K562 (cell line): ENCODE measurements around the gene TOP3A. TPM values are rescaled to one million over a fixed set of nuclear protein-coding genes. Genes with fewer than 3 reads are reported as not detected.

ENCODE experiments used
- ATAC-seq: fragments of 200-7000 bp; cut with Tn5 transposase; 3 replicates; pipeline ENCODE4 v1.9.1; 2020; ENCODE audit warnings: moderate library complexity
- BruUV-seq: library from RNA; stranded (reverse); fragments of 400-500 nt; replicated peaks from 2 replicates; lab custom pipeline; 2021; lab: Mats Ljungman, UMichigan
- CTCF ChIA-PET: fragments of 300-600 bp; formaldehyde crosslinking; extraction: SDS; loops from one replicate; lab custom pipeline; 2021; ENCODE audit warnings: low intra/inter-chr PET ratio; lab: Yijun Ruan, JAX
- POLR2A ChIA-PET: fragments of 300-600, 350-650 bp; sonication (Branson Sonifier 250); formaldehyde crosslinking; extraction: SDS; loops from one replicate; lab custom pipeline; 2021; ENCODE audit warnings: antibody characterized with exemption, inconsistent platforms; lab: Yijun Ruan, JAX
- DNase-seq, 4 experiments: peaks; one replicate each; pipeline versions ENCODE4 v3.0.0 to v3.0.0-alpha.2; 2011 to 2018; ENCODE audit warnings: low spot score in 3 of 4, mixed read lengths in 3 of 4; ENCODE audit errors: extremely low read depth in 1 of 4
- FAIRE-seq: peaks from 2 replicates; lab custom pipeline; 2011; peaks lifted over from hg19 to GRCh38; lab: Jason Lieb, UNC
- H2AFZ ChIP-seq: 2 replicates; pipeline ENCODE4 v1.6.0; 2011; ENCODE audit warnings: low read depth, low read length, control low read depth, inconsistent platforms
- H3K27ac ChIP-seq: fragments of 200-600 bp; 3 replicates; pipeline ENCODE4 v1.8.0; 2011; ENCODE audit warnings: low read depth, mild to moderate bottlenecking, control low read depth, inconsistent platforms, low read length, moderate library complexity, mixed read lengths; ENCODE audit errors: extremely low read depth
- H3K27me3 ChIP-seq, 2 experiments: fragments of 300-600 bp in 1 of 2; 2 replicates in 1 of 2; 3 replicates in 1 of 2; pipeline versions ENCODE4 v1.6.0 to v1.8.0; 2011; ENCODE audit warnings: inconsistent platforms in 2 of 2, low read length in 2 of 2, mild to moderate bottlenecking in 1 of 2, mixed read lengths in 1 of 2, moderate library complexity in 1 of 2; ENCODE audit not compliant: control insufficient read depth in 2 of 2, insufficient read depth in 2 of 2
- H3K36me3 ChIP-seq: fragments of 300-600 bp; 3 replicates; pipeline ENCODE4 v1.8.0; 2011; ENCODE audit warnings: mild to moderate bottlenecking, low read length, inconsistent platforms; ENCODE audit not compliant: control insufficient read depth, insufficient read depth
- H3K4me1 ChIP-seq, 2 experiments: fragments of 200-600 bp in 1 of 2; replicated peaks in 1 of 2; 2 replicates in 1 of 2; 3 replicates in 1 of 2; pipeline versions ENCODE4 v1.5.1 to v1.8.0; 2011; ENCODE audit warnings: inconsistent platforms in 2 of 2, low read length in 2 of 2, mild to moderate bottlenecking in 1 of 2, mixed read lengths in 1 of 2, moderate library complexity in 1 of 2; ENCODE audit not compliant: control insufficient read depth in 2 of 2, insufficient read depth in 2 of 2
- H3K4me2 ChIP-seq: 2 replicates; pipeline ENCODE4 v1.6.1; 2011; ENCODE audit warnings: low read length, control low read depth, inconsistent platforms, mixed read lengths; ENCODE audit not compliant: insufficient read depth
- H3K4me3 ChIP-seq: fragments of 200-600 bp; sonication (generic), shearing (Covaris generic); 2 replicates; pipeline ENCODE4 v1.5.1; 2016; ENCODE audit warnings: control low read depth, inconsistent platforms
- H3K79me2 ChIP-seq: fragments of 200-600 bp; 3 replicates; pipeline ENCODE4 v1.8.0; 2011; ENCODE audit warnings: low read length, inconsistent platforms; ENCODE audit not compliant: control insufficient read depth, insufficient read depth
- H3K9ac ChIP-seq, 2 experiments: 2 replicates each; pipeline versions ENCODE4 v1.6.0 to v1.6.1; 2011; ENCODE audit warnings: low read depth in 2 of 2, low read length in 2 of 2, control low read depth in 1 of 2, inconsistent platforms in 1 of 2, mild to moderate bottlenecking in 1 of 2, mixed read lengths in 1 of 2; ENCODE audit not compliant: insufficient read depth in 1 of 2
- H3K9me1 ChIP-seq: one replicate; pipeline ENCODE4 v1.6.0; 2011; ENCODE audit warnings: inconsistent platforms, mild to moderate bottlenecking, low read length, moderate library complexity; ENCODE audit not compliant: control insufficient read depth, insufficient read depth
- H3K9me3 ChIP-seq: replicated peaks from 2 replicates; pipeline ENCODE4 v1.5.1; 2011; ENCODE audit warnings: low read depth, low read length, inconsistent platforms; ENCODE audit not compliant: control insufficient read depth, insufficient read depth
- H4K20me1 ChIP-seq: replicated peaks from 2 replicates; pipeline ENCODE4 v1.6.1; 2011; ENCODE audit warnings: low read length, inconsistent platforms, mixed read lengths; ENCODE audit not compliant: control insufficient read depth, insufficient read depth
- ATF1 ChIP-seq, 2 experiments: fragments of 450-650 bp in 1 of 2; IDR thresholded peaks; 2 replicates each; pipeline ENCODE4 v1.6.1; 2016; ENCODE audit warnings: missing compliant biosample characterization in 1 of 2, missing genetic modification characterization in 1 of 2
- CXXC5 ChIP-seq: fragments of 250-450 bp; sonication (Bioruptor Pico); IDR thresholded peaks from 2 replicates; pipeline ENCODE4 v1.8.0; 2022; ENCODE audit warnings: inconsistent platforms, mild to moderate bottlenecking, moderate library complexity
- E2F3 ChIP-seq: fragments of 250-450 bp; sonication (Bioruptor Pico); IDR thresholded peaks from 2 replicates; pipeline ENCODE4 v1.4.0; 2020; ENCODE audit warnings: mild to moderate bottlenecking
- EGR1 ChIP-seq: fragments of 450-650 bp; conservative IDR thresholded peaks from 2 replicates; pipeline ENCODE4 v1.6.1; 2017; ENCODE audit warnings: mild to moderate bottlenecking
- FOS ChIP-seq: IDR thresholded peaks from 3 replicates; pipeline ENCODE4 v1.6.1; 2011; ENCODE audit not compliant: insufficient read length; ENCODE audit errors: extremely low read depth
- FOXJ3 ChIP-seq: sonication (generic); formaldehyde crosslinking; IDR thresholded peaks from 2 replicates; pipeline ENCODE4 v1.4.0; 2020; ENCODE audit warnings: mild to moderate bottlenecking, missing genetic modification reagents
- L3MBTL2 ChIP-seq: fragments of 450-650 bp; IDR thresholded peaks from 2 replicates; pipeline ENCODE4 v1.6.1; 2016; ENCODE audit warnings: mild to moderate bottlenecking, moderate library complexity
- MEIS2 ChIP-seq: fragments of 450-650 bp; IDR thresholded peaks from 2 replicates; pipeline ENCODE4 v1.6.1; 2014; ENCODE audit warnings: mild to moderate bottlenecking; ENCODE audit not compliant: partially characterized antibody
- MNT ChIP-seq, 2 experiments: fragments of 450-650 bp; conservative IDR thresholded peaks; 2 replicates each; pipeline ENCODE4 v1.6.1; 2017; ENCODE audit warnings: mild to moderate bottlenecking in 2 of 2, moderate library complexity in 2 of 2
- NRF1 ChIP-seq, 2 experiments: fragments of 450-650 bp; IDR thresholded peaks in 1 of 2; conservative IDR thresholded peaks in 1 of 2; 2 replicates each; pipeline ENCODE4 v1.6.1; 2014; ENCODE audit warnings: mild to moderate bottlenecking in 2 of 2
- POLR2AphosphoS5 ChIP-seq: IDR thresholded peaks from 2 replicates; pipeline ENCODE4 v1.6.1; 2011; ENCODE audit warnings: mild to moderate bottlenecking, low read depth, low read length, moderate library complexity; ENCODE audit not compliant: control insufficient read depth, insufficient read depth
- RBFOX2 ChIP-seq: fragments of 200-400 bp; formaldehyde crosslinking; IDR thresholded peaks from 2 replicates; pipeline ENCODE4 v1.6.1; 2017; ENCODE audit warnings: low read depth, mild to moderate bottlenecking, low read length, moderate library complexity
- SUPT5H ChIP-seq: fragments of 450-650 bp; IDR thresholded peaks from 2 replicates; pipeline ENCODE4 v1.6.1; 2016
- TFE3 ChIP-seq: fragments of 450-650 bp; formaldehyde crosslinking; IDR thresholded peaks from 2 replicates; pipeline ENCODE4 v1.4.0; 2020; ENCODE audit warnings: mild to moderate bottlenecking, mixed read lengths
- VEZF1 ChIP-seq: fragments of 200-800 bp; sonication (Bioruptor generic); IDR thresholded peaks from 2 replicates; pipeline ENCODE4 v1.6.1; 2017; ENCODE audit warnings: missing genetic modification characterization, missing compliant biosample characterization
- ZNF764 ChIP-seq: fragments of 250-450 bp; sonication (Bioruptor Pico); IDR thresholded peaks from 2 replicates; pipeline ENCODE4 v1.4.0; 2020; ENCODE audit warnings: low read depth, mild to moderate bottlenecking, moderate library complexity
- WGBS: fragments of 100-300 bp; shearing (Covaris generic); methylation state at CpG from one replicate; pipeline ENCODE4 v1.1.6; 2016; ENCODE audit warnings: low coverage, mixed read lengths; ENCODE audit not compliant: insufficient coverage; ENCODE audit errors: missing lambda C conversion rate; 5-methylcytosine and 5-hydroxymethylcytosine counted together
- in situ Hi-C: fragments of 300-500 bp; cut with MboI; formaldehyde crosslinking; loops from 4 replicates; pipeline ENCODE4 v1.15.0; 2018; ENCODE audit warnings: inconsistent platforms, mixed read lengths
- intact Hi-C: fragments of 100-400 bp; cut with micrococcal nuclease; formaldehyde crosslinking; loops from 2 replicates; pipeline ENCODE4 v1.14.2; 2022
- polyA plus RNA-seq, 8 experiments: library from polyadenylated mRNA; depleted of rRNA in 4 of 8; stranded (reverse) in 5 of 8; unstranded in 3 of 8; fragments of >200 nt; fragmentation: Nextera tagmentation in 2 of 8; fragmentation: Illumina TruSeq in 1 of 8; extraction: Ambion mirVana in 2 of 8; extraction: Trizol in 1 of 8; gene quantifications; 2 replicates each; pipeline versions ENCODE4 v1.2.1 to v1.2.3, GENCODE V29; 2011 to 2014; ENCODE audit warnings: inconsistent platforms in 1 of 8, missing spikeins in 1 of 8
- total RNA-seq, 7 experiments: library from RNA; depleted of rRNA in 6 of 7; stranded (reverse); fragments of >200 nt in 6 of 7; fragmentation: Illumina TruSeq in 2 of 7; extraction: Trizol in 2 of 7; gene quantifications; 2 replicates each; pipeline versions ENCODE4 v1.2.1 to v1.2.3, GENCODE V29; 2011 to 2021; ENCODE audit warnings: low replicate concordance in 1 of 7

The TOP3A gene
- total and polyA plus RNA-seq, 9 of the 15 experiments (the other 6 are each of a cell fraction or from before 2014, with no cell fraction given) = 5.2 to 49.7 (median 24.7) TPM

- FAIRE-seq = peak; percentile 93
- DNase-seq = peak; percentile 92 to 95 (median 94)
- peak; percentile 100 for ATAC-seq
- peaks cover 7% of the 10 kb centered on the region; the same call in 1 of the 3 replicates for H3K36me3 ChIP-seq
- peak within 1 kb of the TSS; percentile 65 for H3K27ac ChIP-seq
- peaks cover 18% of the 10 kb centered on the region for H3K79me2 ChIP-seq
- in situ Hi-C loops (no loop called here), intact Hi-C loops (no loop called here)
- peak within 1 kb of the TSS; percentile 77 for H3K4me3 ChIP-seq
- WGBS = under 1% methylated on average over 48 of the region's 76 CpGs
- H2AFZ ChIP-seq = peak within 1 kb of the TSS; percentile 95
- H3K9me3 ChIP-seq = no peaks in the 10 kb centered on the region
- no peaks in the 10 kb centered on the region for H3K9me1 ChIP-seq
- no TSS peak for BruUV-seq
- no peaks in the 10 kb centered on the region for H4K20me1 ChIP-seq
- peaks cover 0 to 14% of the 10 kb centered on the region in 2 experiments; a peak in 2 of 5 replicates for H3K4me1 ChIP-seq
- CTCF ChIA-PET = no interaction called here
- peak within 1 kb of the TSS; percentile 76 to 92 for H3K9ac ChIP-seq
- H3K27me3 ChIP-seq = no peaks in the 10 kb centered on the region
- POLR2A ChIA-PET = interaction anchor here (1.4 to 1.5 kb wide), 2 partner anchors 10 to 16 kb away, joined by 3 to 6 read pairs; no protein-coding TSS in a partner anchor
- peak within 1 kb of the TSS; percentile 88 for H3K4me2 ChIP-seq
- TF ChIP-seq POLR2AphosphoS5 = peak; percentile 52; the same call in 1 of the 2 replicates
- peak; percentile 71; the same call in 1 of the 2 replicates for TF ChIP-seq CXXC5
- peak; percentile 41; the same call in 1 of the 2 replicates for TF ChIP-seq VEZF1 (CRISPR knock-in tag)
- TF ChIP-seq L3MBTL2 = peak; percentile 77
- TF ChIP-seq ZNF764 = no peak
- TF ChIP-seq FOXJ3 = no peak
- 0 out of 2 replicates have a peak, but pooled peaks have one; percentile 51 for TF ChIP-seq E2F3
- peak; percentile 47 for TF ChIP-seq FOS
- peak; percentile 90 for TF ChIP-seq TFE3 (CRISPR knock-in tag)
- peak; percentile 34 to 81 for TF ChIP-seq MNT (conservative IDR thresholded peaks at IDR 0.05)
- TF ChIP-seq ATF1 (CRISPR knock-in tag; IDR thresholded peaks at IDR 0.05) = no peak
- TF ChIP-seq ATF1 (tag; IDR thresholded peaks at IDR 0.05) = peak; percentile 49
- peak; percentile 36 for TF ChIP-seq MEIS2
- TF ChIP-seq NRF1 (conservative IDR thresholded peaks at IDR 0.05 in 1 of 2, IDR thresholded peaks at IDR 0.05 in 1 of 2) = peak; percentile 93 to 94
- TF ChIP-seq SUPT5H = peak; percentile 61
- TF ChIP-seq EGR1 = peak; percentile 49
- TF ChIP-seq RBFOX2 = peak; percentile 87
Observed at GRCh38 chr17:18363101-18364049, 48.6 kb upstream of the TOP3A start, which contains the start of gene SHMT1. SHMT1 (minus strand) TSS chr17:18363550; CDS start chr17:18355981, 7,569 bp downstream.
